Daoy (cell line): ENCODE data around the gene PSMD1. TPM values are rescaled to one million over a fixed set of nuclear protein-coding genes. Genes with fewer than 3 reads are reported as not detected.
A peak's percentile ranks its signal among the peaks of the same experiment; 100 is the strongest.
"Not testable (repeated sequence)": the region's sequence is repeated elsewhere in the genome, so short reads cannot be mapped to it uniquely, and the experiment has no call there.

ENCODE experiments used
- DNase-seq: peaks from one replicate; pipeline ENCODE4 v3.0.0-alpha.2; 2015; ENCODE audit warnings: low read depth
- total RNA-seq: library from RNA; depleted of rRNA; stranded (reverse); fragments of >200 nt; shearing (Covaris generic); gene quantifications from 2 replicates; pipeline ENCODE4 v1.2.3, GENCODE V29; 2014

PSMD1 gene
- total RNA-seq, 1 experiment from 2014 or later: 180 TPM

GRCh38 chr2:231115651-231116050 lies 59.0 kb downstream of the PSMD1 start:
- no peak for DNase-seq

GRCh38 chr2:231117148-231117547 lies 60.5 kb downstream of the PSMD1 start:
- no peak for DNase-seq

- no peak for DNase-seq
These were observed 61.4 kb downstream of the PSMD1 start for GRCh38 chr2:231117922-231118613.

- DNase-seq: no peak
These were observed 61.9 kb downstream of the PSMD1 start for GRCh38 chr2:231118614-231118942.

DNA sequence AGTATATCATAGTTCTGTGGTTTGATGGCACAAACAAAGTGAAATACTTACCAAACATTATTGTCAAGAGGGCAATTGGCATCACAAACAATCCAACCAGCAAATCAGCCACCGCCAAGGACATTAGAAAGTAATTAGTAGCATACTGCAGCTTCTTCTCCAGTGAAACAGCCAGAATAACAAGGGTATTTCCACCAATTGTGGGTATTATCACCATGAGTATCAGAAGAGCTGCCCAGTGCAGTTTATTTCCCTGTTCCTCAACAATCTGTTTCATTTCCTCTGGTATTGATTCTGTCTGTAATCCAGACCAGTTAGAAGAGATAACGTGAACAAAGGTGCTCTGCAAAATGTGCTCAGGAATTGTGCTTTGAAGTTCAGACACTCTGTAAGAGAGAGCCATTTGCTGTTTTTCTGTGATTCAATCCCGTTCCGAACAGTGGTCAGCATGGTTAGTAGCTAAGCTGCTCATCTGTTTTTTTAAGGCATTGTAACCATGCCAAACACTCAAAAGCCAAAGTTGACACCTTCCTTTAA lies 66.8 kb downstream of the PSMD1 start:
- DNase-seq: no peak

GRCh38 chr2:231124838-231125568 lies 68.3 kb downstream of the PSMD1 start, which contains the start of gene HTR2B:
HTR2B (minus strand) TSS chr2:231125042; CDS start chr2:231123764, 1,278 bp downstream.
- DNase-seq: no peak

GRCh38 chr2:231126123-231126522 lies 69.5 kb downstream of the PSMD1 start:
- no peak for DNase-seq

DNA sequence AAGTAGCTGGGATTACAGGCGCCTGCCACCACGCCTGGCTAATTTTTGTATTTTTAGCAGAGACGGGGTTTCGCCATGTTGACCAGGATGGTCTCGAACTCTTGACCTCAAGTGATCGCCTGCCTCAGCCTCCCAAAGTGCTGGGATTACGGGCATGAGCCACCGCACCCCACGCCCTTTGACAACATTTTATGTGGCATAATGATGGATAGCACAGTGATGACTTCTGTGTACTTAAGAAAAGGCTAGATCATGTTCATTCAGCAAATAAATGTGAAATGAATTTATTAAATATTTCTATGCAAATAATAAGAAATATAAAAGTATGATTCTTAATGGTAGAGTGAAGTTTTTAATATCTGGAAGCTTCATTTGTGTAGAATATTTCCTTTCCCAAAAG lies 70.8 kb downstream of the PSMD1 start:
- DNase-seq: no peak

DNA sequence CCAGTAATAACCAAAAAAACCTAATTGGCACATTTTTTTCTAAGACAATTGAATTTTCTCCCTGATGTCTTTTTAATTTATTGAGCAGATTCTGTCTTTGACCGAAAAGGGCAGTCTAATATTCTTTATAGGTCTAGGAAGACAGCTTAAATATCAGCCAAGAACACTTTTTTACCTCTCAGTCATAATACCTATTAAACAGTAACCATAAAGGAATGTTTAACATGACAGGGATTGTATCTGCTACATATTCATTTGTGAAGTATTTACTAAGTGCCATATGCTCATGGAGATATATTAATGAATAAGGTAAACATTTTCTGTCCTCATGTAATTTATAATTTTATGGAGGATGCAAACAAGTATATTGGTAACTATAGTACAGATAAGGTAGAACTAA lies 71.3 kb downstream of the PSMD1 start:
- no peak for DNase-seq

- no peak for DNase-seq
These were observed 71.9 kb downstream of the PSMD1 start for GRCh38 chr2:231128541-231128940.

GRCh38 chr2:231129216-231129615 lies 72.5 kb downstream of the PSMD1 start:
- DNase-seq: no peak

DNA sequence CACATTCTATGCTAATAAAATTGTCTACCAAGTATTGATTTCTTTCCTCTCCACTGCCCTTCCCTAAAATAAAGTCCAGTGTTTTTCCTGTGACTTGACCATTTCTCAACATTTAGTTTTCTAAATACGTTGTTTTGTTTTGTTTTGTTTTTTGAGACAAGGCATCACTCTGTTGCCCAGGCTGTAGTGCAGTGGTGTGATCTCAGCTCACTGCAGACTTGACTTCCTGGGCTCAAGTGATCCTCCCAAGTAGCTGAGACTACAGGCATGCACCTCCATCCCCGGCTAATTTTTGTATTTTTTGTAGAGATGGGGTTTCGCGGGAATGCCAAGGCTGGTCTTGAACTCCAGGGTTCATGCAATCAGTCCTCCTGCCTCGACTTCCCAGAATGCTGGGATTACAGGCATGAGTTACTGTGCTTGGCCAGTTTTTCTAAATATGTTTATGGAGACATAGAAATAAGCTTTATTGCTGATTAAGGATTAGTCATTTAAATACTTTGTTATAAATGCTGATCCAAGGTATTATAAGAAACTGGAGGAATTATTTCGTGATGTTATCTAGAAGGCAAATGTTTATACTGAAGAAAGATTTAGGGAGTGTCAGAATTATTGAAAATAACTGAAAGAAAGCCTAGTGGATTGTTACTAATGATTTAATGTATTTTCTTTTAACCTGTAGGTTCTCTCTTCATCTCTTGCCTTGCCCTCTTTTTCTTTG lies 73.8 kb downstream of the PSMD1 start:
- DNase-seq: no peak

DNA sequence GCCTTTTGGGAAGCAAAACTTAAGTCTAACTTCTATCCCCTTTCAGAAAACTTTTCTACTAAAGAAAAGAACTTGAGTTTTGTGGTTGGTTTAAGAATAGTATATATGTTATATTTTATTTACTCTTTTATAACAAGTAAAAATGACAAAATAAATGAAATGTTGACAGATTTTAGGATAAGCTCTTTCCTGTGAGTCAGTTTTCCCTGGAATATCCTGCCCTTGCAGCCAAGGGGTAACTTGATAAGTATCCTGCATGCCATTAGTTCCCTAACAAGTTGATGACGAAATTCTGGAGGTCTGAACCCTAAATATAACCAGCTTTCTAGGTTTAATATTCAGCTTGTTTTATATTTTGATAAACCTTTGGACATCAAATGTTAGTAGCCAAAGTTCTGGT lies 75.5 kb downstream of the PSMD1 start:
- peak; percentile 9 for DNase-seq

DNA sequence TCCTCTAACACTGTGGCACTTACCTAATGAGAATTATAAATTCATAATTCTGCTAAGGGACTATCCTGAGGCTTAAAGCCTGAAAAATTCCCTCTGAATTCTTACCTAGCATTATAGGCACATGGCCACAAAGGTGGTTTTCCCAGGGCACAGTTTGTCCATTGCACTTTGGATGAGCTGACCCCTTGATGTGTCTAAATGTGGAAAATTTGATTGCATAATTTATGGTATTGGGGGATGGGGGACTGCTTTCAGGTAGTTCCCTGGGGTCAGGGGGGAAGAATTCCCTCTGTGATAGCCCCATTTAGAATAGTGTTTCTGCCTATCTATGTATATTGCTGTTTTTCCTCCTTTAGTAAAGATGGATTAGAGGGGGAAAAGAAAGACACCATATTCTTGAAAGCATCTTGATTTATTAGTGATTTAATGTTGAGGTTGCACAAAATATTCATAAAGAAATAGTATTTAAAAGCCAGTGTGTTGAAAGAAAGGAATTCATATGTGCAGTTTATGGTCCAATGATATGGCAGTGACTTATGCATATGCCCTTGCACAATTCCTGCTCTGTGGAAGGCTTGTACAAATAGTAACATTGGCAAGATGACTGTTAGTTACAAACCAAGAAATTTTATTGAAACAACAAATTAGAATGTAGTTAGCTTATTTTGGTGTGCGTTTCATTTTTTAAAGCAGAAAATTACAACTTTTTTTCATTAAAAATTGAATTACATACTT lies 76.9 kb downstream of the PSMD1 start:
- DNase-seq: no peak

DNA sequence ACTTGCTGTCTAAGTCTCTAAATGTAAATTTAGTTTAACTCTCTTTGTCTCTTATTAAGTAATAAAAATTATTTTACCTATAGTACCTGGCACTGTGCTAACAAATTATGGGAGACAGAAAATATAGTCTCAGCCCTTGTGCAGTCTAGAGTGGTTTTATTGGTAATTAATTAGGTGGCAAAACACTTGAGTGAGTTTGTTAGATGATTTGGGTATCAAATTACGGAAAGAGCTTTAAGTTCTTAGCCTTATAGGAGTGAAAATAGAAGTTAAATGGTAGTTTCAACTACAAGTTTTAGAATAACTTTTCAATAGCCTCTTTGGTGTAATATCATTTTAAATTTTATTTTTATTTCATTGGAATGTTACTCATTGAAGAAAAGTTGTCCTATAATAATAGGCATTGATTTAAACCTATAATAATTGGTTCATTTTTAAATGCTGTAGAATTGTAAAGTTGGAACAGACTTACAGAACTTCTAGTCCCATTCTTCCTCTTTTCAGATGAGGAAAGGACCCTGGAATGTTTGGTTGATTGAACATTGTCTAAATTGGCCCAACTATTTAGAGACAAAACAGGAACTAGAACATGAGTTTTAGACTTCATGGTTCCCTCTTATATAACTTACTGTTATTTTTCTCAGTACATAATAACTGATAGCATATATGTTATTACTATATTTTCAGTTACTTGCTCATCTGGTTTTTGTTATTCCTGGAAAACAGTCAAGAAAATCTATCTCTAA lies 78.4 kb downstream of the PSMD1 start:
- no peak for DNase-seq

- no peak for DNase-seq
These were observed 82.0 kb downstream of the PSMD1 start for GRCh38 chr2:231138699-231139098.

- no peak for DNase-seq
These were observed 83.1 kb downstream of the PSMD1 start for GRCh38 chr2:231139796-231140195.

DNA sequence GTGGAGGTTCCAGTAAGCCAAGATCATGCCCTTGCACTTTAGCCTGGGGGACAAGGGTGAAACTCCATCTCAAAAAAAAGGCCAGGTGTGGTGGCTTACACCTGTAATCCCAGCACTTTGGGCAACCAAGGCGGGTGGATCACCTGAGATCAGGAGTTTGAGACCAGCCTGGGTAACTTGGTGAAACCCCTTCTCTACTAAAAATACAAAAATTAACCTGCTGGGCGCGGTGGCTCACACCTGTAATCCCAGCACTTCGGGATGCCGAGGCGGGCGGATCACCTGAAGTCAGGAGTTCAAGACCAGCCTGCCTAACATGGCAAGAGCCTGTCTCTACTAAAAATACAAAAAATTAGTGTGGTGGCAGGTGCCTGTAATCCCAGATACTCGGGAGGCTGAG lies 84.1 kb downstream of the PSMD1 start:
- DNase-seq: not testable (repeated sequence)

- no peak for DNase-seq
These were observed 88.2 kb downstream of the PSMD1 start for GRCh38 chr2:231144896-231145295.

- DNase-seq: no peak
These were observed 90.0 kb downstream of the PSMD1 start for GRCh38 chr2:231146665-231147064.
